NK-92 (cell line): ENCODE data around the gene GLB1L2.

Experiments used
- DNase-seq: peaks from one replicate; lab custom pipeline; 2025; ENCODE audit not compliant: unreplicated experiment; lab: John Stamatoyannopoulos, UW

GLB1L2 gene

GRCh38 chr11:134417871-134418840 lies 86.4 kb downstream of the GLB1L2 start:
- no peak for DNase-seq

- DNase-seq: no peak
These were observed 91.3 kb downstream of the GLB1L2 start for GRCh38 chr11:134423106-134423505.

GRCh38 chr11:134425413-134425812 lies 93.6 kb downstream of the GLB1L2 start:
- DNase-seq: no peak
